ENCODE results near the gene NUCB1. TPM values are rescaled to one million over a fixed set of nuclear protein-coding genes. Genes with fewer than 3 reads are reported as not detected.

The NUCB1 gene
- total and polyA plus RNA-seq, 9 of the 15 experiments (the other 6 are each of a cell fraction or from before 2014, with no cell fraction given): 3.1 to 153 (median 71.7) TPM

DNA sequence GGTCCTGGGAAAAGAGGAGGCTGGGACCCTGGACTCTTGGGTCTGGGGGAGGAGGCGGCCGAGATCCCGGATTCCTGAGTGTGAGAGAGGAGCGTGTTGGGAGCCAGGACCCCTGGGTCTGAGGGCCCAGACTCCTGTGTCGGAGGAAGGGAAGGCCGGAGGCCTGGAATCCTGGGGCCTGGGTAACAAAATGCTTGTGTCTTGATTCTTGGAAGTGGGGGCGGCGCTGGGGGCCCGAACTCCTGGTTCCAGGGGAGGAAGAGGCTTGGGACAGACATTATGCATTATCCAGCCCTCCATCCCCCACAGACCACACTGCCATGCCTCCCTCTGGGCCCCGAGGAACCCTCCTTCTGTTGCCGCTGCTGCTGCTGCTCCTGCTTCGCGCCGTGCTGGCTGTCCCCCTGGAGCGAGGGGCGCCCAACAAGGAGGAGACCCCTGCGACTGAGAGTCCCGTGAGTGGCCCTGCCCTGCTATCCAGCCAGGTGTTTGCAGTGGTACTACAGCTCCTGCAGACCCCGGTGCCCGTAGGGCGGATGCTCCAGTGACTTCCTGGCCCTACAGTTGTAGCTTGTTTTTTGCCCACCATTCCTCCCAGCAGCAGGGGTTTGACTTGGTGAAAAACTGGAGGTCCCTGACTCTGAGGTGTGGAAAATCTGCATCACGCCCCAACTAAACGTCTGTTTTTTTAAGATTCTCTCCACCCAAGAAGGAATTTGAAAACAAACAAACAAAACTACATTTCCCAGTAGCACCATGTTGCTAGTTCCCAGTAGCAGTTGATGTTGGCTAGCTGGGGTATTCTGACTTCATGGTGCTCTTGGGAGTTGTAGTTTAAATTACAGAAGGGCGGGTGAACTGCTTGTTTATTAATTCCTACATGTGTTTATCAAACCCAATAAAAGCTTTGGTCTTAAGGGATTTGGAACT, 630 bp downstream of the NUCB1 start (continued):
- TF ChIP-seq, protein P1, sequence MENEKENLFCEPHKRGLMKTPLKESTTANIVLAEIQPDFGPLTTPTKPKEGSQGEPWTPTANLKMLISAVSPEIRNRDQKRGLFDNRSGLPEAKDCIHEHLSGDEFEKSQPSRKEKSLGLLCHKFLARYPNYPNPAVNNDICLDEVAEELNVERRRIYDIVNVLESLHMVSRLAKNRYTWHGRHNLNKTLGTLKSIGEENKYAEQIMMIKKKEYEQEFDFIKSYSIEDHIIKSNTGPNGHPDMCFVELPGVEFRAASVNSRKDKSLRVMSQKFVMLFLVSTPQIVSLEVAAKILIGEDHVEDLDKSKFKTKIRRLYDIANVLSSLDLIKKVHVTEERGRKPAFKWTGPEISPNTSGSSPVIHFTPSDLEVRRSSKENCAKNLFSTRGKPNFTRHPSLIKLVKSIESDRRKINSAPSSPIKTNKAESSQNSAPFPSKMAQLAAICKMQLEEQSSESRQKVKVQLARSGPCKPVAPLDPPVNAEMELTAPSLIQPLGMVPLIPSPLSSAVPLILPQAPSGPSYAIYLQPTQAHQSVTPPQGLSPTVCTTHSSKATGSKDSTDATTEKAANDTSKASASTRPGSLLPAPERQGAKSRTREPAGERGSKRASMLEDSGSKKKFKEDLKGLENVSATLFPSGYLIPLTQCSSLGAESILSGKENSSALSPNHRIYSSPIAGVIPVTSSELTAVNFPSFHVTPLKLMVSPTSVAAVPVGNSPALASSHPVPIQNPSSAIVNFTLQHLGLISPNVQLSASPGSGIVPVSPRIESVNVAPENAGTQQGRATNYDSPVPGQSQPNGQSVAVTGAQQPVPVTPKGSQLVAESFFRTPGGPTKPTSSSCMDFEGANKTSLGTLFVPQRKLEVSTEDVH (IDR thresholded peaks at IDR 0.05; ENCODE audit: low read depth, partially characterized antibody): no peak
- TF ChIP-seq PTBP1 (IDR thresholded peaks at IDR 0.05; ENCODE audit: low read depth, low read length) (no peak), SRSF1 (IDR thresholded peaks at IDR 0.05; ENCODE audit: low read depth, low read length) (no peak), GTF2E2 (tag; IDR thresholded peaks at IDR 0.05) (no peak), ZBED1 (IDR thresholded peaks at IDR 0.05) (no peak), ADNP (tag; IDR thresholded peaks at IDR 0.05) (no peak), NR2C1 (IDR thresholded peaks at IDR 0.05) (peak; percentile 71), NR2C1 (tag; IDR thresholded peaks at IDR 0.05) (peak; percentile 88), RB1 (IDR thresholded peaks at IDR 0.05; ENCODE audit: low read depth) (no peak), EHMT2 (IDR thresholded peaks at IDR 0.05) (no peak), ZNF79 (CRISPR knock-in tag; IDR thresholded peaks at IDR 0.05; ENCODE audit: low read depth) (no peak), HCFC1 (IDR thresholded peaks at IDR 0.05; ENCODE audit: low read depth, low read length) (peak; percentile 93), FUS (optimal IDR thresholded peaks at IDR 0.05; ENCODE audit: low read depth, low read length) (no peak), SIN3A (IDR thresholded peaks at IDR 0.05; ENCODE audit: borderline replicate concordance in 2 of 2, control insufficient read depth in 1 of 2, low read depth in 2 of 2, low read length in 2 of 2) (peak; percentile 33 to 80; a peak in 2 of 4 replicates), HNRNPH1 (optimal IDR thresholded peaks at IDR 0.05; ENCODE audit: low read depth, low read length) (no peak), ZNF3 (CRISPR knock-in tag; IDR thresholded peaks at IDR 0.05) (no peak), BRD4 (IDR thresholded peaks at IDR 0.05) (no peak), RBBP5 (IDR thresholded peaks at IDR 0.05; ENCODE audit: borderline replicate concordance, insufficient read depth, low read length, poor library complexity, severe bottlenecking) (peak; percentile 17)
- TF ChIP-seq, protein P2, sequence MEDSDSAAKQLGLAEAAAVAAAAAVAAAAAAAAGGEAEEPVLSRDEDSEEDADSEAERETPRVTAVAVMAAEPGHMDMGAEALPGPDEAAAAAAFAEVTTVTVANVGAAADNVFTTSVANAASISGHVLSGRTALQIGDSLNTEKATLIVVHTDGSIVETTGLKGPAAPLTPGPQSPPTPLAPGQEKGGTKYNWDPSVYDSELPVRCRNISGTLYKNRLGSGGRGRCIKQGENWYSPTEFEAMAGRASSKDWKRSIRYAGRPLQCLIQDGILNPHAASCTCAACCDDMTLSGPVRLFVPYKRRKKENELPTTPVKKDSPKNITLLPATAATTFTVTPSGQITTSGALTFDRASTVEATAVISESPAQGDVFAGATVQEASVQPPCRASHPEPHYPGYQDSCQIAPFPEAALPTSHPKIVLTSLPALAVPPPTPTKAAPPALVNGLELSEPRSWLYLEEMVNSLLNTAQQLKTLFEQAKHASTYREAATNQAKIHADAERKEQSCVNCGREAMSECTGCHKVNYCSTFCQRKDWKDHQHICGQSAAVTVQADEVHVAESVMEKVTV (CRISPR knock-in tag; IDR thresholded peaks at IDR 0.05): no peak
- TF ChIP-seq, protein P3, sequence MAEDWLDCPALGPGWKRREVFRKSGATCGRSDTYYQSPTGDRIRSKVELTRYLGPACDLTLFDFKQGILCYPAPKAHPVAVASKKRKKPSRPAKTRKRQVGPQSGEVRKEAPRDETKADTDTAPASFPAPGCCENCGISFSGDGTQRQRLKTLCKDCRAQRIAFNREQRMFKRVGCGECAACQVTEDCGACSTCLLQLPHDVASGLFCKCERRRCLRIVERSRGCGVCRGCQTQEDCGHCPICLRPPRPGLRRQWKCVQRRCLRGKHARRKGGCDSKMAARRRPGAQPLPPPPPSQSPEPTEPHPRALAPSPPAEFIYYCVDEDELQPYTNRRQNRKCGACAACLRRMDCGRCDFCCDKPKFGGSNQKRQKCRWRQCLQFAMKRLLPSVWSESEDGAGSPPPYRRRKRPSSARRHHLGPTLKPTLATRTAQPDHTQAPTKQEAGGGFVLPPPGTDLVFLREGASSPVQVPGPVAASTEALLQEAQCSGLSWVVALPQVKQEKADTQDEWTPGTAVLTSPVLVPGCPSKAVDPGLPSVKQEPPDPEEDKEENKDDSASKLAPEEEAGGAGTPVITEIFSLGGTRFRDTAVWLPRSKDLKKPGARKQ (CRISPR knock-in tag; IDR thresholded peaks at IDR 0.05): no peak
- TF ChIP-seq, protein P4, sequence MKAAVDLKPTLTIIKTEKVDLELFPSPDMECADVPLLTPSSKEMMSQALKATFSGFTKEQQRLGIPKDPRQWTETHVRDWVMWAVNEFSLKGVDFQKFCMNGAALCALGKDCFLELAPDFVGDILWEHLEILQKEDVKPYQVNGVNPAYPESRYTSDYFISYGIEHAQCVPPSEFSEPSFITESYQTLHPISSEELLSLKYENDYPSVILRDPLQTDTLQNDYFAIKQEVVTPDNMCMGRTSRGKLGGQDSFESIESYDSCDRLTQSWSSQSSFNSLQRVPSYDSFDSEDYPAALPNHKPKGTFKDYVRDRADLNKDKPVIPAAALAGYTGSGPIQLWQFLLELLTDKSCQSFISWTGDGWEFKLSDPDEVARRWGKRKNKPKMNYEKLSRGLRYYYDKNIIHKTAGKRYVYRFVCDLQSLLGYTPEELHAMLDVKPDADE (conservative IDR thresholded peaks at IDR 0.05; ENCODE audit: control insufficient read depth, low read depth, low read length): no peak
